Activated naive CD4-positive, alpha-beta T cell treated with anti-CD3 and anti-CD28 coated beads for 36 hours (primary cell): ENCODE data around the gene RNF213. TPM values are rescaled to one million over a fixed set of nuclear protein-coding genes. Genes with fewer than 3 reads are reported as not detected.
"Not testable (repeated sequence)": the region's sequence is repeated elsewhere in the genome, so short reads cannot be mapped to it uniquely, and the experiment has no call there.

Source experiments
- CTCF ChIA-PET: fragments of 350-600 bp; sonication (Branson Sonifier 250); formaldehyde crosslinking; loops from one replicate; lab custom pipeline; 2021; ENCODE audit warnings: antibody characterized with exemption; lab: Charles Lee
- DNase-seq: peaks from one replicate; pipeline ENCODE4 v3.0.0-alpha.2; 2020
- H3K27ac Mint-ChIP-seq: one replicate; pipeline ENCODE4 v1.8.0; 2021; ENCODE audit warnings: mild to moderate bottlenecking, mixed read lengths
- H3K27me3 Mint-ChIP-seq: one replicate; pipeline ENCODE4 v1.8.0; 2021; ENCODE audit warnings: low read depth, mixed read lengths
- H3K36me3 Mint-ChIP-seq: one replicate; pipeline ENCODE4 v1.8.0; 2021; ENCODE audit warnings: low read depth, mixed read lengths
- H3K4me1 Mint-ChIP-seq: one replicate; pipeline ENCODE4 v1.8.0; 2021; ENCODE audit warnings: low read depth, mixed read lengths
- H3K4me3 Mint-ChIP-seq: one replicate; pipeline ENCODE4 v1.8.0; 2021; ENCODE audit warnings: mild to moderate bottlenecking, moderate library complexity, mixed read lengths
- H3K9me3 Mint-ChIP-seq: one replicate; pipeline ENCODE4 v1.8.0; 2021; ENCODE audit warnings: mixed read lengths
- intact Hi-C: fragments of 100-400 bp; cut with micrococcal nuclease; formaldehyde crosslinking; loops from one replicate; pipeline ENCODE4 v1.15.1; 2023
- total RNA-seq, 2 experiments: library from RNA; stranded (reverse); gene quantifications; one replicate each; pipeline ENCODE4 v1.2.3, GENCODE V29; 2021

RNF213 gene
- total RNA-seq, 2 experiments from 2014 or later, result 234 to 250 TPM

GRCh38 chr17:80406146-80406545, 145.5 kb downstream of the RNF213 start:
- no peak for DNase-seq
- H3K4me3 Mint-ChIP-seq, result no peak overlapping the region
- H3K36me3 Mint-ChIP-seq, result no peaks in the 10 kb centered on the region
- intact Hi-C loops, result no loop called here
- no peaks in the 10 kb centered on the region for H3K9me3 Mint-ChIP-seq
- peaks cover 3% of the 10 kb centered on the region for H3K4me1 Mint-ChIP-seq
- CTCF ChIA-PET, result no interaction called here
- peaks cover 3% of the 10 kb centered on the region for H3K27me3 Mint-ChIP-seq
- no peak overlapping the region for H3K27ac Mint-ChIP-seq

- H3K27me3 Mint-ChIP-seq, DNase-seq, H3K4me1 Mint-ChIP-seq, H3K36me3 Mint-ChIP-seq, intact Hi-C loops, H3K27ac Mint-ChIP-seq, CTCF ChIA-PET, H3K9me3 Mint-ChIP-seq, H3K4me3 Mint-ChIP-seq: not testable (repeated sequence)
These were observed 147.3 kb downstream of the RNF213 start for GRCh38 chr17:80407917-80408316.

GRCh38 chr17:80408872-80409271, 148.2 kb downstream of the RNF213 start:
- intact Hi-C loops, result no loop called here
- no peak overlapping the region for H3K4me3 Mint-ChIP-seq
- peaks cover 7% of the 10 kb centered on the region for H3K27me3 Mint-ChIP-seq
- H3K9me3 Mint-ChIP-seq, result no peaks in the 10 kb centered on the region
- DNase-seq, result peak; percentile 37
- H3K27ac Mint-ChIP-seq, result no peak overlapping the region
- CTCF ChIA-PET, result interaction anchor here (0.6 kb wide), 1 partner anchor 18 kb away, joined by 3 read pairs; no protein-coding TSS in a partner anchor
- H3K36me3 Mint-ChIP-seq, result no peaks in the 10 kb centered on the region
- H3K4me1 Mint-ChIP-seq, result peaks cover 3% of the 10 kb centered on the region

- H3K4me3 Mint-ChIP-seq, result no peak overlapping the region
- CTCF ChIA-PET, result interaction anchor here (0.6 kb wide), 1 partner anchor 17 kb away, joined by 3 read pairs; no protein-coding TSS in a partner anchor
- H3K36me3 Mint-ChIP-seq, result no peaks in the 10 kb centered on the region
- peaks cover 10% of the 10 kb centered on the region for H3K4me1 Mint-ChIP-seq
- intact Hi-C loops, result no loop called here
- H3K27ac Mint-ChIP-seq, result no peak overlapping the region
- DNase-seq, result no peak
- H3K9me3 Mint-ChIP-seq, result no peaks in the 10 kb centered on the region
- peaks cover 11% of the 10 kb centered on the region for H3K27me3 Mint-ChIP-seq
These were observed 149.0 kb downstream of the RNF213 start for GRCh38 chr17:80409626-80410025.

GRCh38 chr17:80410441-80411087, 149.9 kb downstream of the RNF213 start:
- H3K9me3 Mint-ChIP-seq, intact Hi-C loops, H3K36me3 Mint-ChIP-seq, H3K4me3 Mint-ChIP-seq, DNase-seq, H3K27ac Mint-ChIP-seq, CTCF ChIA-PET: not testable (repeated sequence)
- peaks cover 10% of the 10 kb centered on the region for H3K4me1 Mint-ChIP-seq
- H3K27me3 Mint-ChIP-seq, result peaks cover 11% of the 10 kb centered on the region

GRCh38 chr17:80413771-80414507, 153.3 kb downstream of the RNF213 start:
- Mint-ChIP-seq H3K27ac (no peak overlapping the region), H3K4me3 (peak overlapping the region; percentile 83), H3K4me1 (peaks cover 22% of the 10 kb centered on the region), H3K9me3 (no peaks in the 10 kb centered on the region), H3K36me3 (peaks cover 1% of the 10 kb centered on the region), H3K27me3 (peaks cover 11% of the 10 kb centered on the region)
- intact Hi-C loops, result loop anchor here (2.0 kb wide), 1 partner anchor 217 kb away; no protein-coding TSS in a partner anchor
- CTCF ChIA-PET, result interaction anchor here (0.7 to 1.1 kb wide), 2 partner anchors 13 to 556 kb away, joined by 3 to 5 read pairs; no protein-coding TSS in a partner anchor
- DNase-seq, result no peak

- H3K9me3 Mint-ChIP-seq, result no peaks in the 10 kb centered on the region
- peaks cover 1% of the 10 kb centered on the region for H3K36me3 Mint-ChIP-seq
- DNase-seq, result no peak
- intact Hi-C loops, result loop anchor here (2.0 kb wide), 1 partner anchor 218 kb away; no protein-coding TSS in a partner anchor
- CTCF ChIA-PET, result interaction anchor here (0.7 to 1.1 kb wide), 2 partner anchors 12 to 556 kb away, joined by 3 to 5 read pairs; no protein-coding TSS in a partner anchor
- peaks cover 20% of the 10 kb centered on the region for H3K4me1 Mint-ChIP-seq
- H3K4me3 Mint-ChIP-seq, result peak overlapping the region; percentile 83
- H3K27me3 Mint-ChIP-seq, result peaks cover 11% of the 10 kb centered on the region
- no peak overlapping the region for H3K27ac Mint-ChIP-seq
These were observed 153.8 kb downstream of the RNF213 start for GRCh38 chr17:80414508-80414802.

- peak within 1 kb of the TSS; percentile 83 for H3K4me3 Mint-ChIP-seq
- intact Hi-C loops, result loop anchor here (1.0 to 2.0 kb wide), 2 partner anchors 39 to 218 kb away; no protein-coding TSS in a partner anchor
These were observed 154.4 kb downstream of the RNF213 start, which contains the start of gene ENDOV for GRCh38 chr17:80414803-80415625. Gene ENDOV (plus strand): TSS chr17:80415167. CDS start chr17:80415195, 28 bp downstream.

GRCh38 chr17:80415626-80416137, 155.0 kb downstream of the RNF213 start:
- no peaks in the 10 kb centered on the region for H3K9me3 Mint-ChIP-seq
- H3K4me1 Mint-ChIP-seq, result peaks cover 20% of the 10 kb centered on the region
- intact Hi-C loops, result loop anchor here (1.0 to 2.0 kb wide), 2 partner anchors 39 to 219 kb away; no protein-coding TSS in a partner anchor
- H3K4me3 Mint-ChIP-seq, result peak overlapping the region; percentile 83
- H3K27me3 Mint-ChIP-seq, result peaks cover 9% of the 10 kb centered on the region
- H3K27ac Mint-ChIP-seq, result no peak overlapping the region
- CTCF ChIA-PET, result interaction anchor here (0.6 to 1.1 kb wide), 4 partner anchors 9 to 563 kb away, joined by 4 to 5 read pairs (median 4); no protein-coding TSS in a partner anchor
- DNase-seq, result no peak
- H3K36me3 Mint-ChIP-seq, result peaks cover 1% of the 10 kb centered on the region

More at GRCh38 chr17:80414803-80415625, 154.4 kb downstream of the RNF213 start, which contains the start of gene ENDOV:
- DNase-seq, result peak; percentile 93
- Mint-ChIP-seq H3K4me1 (peaks cover 20% of the 10 kb centered on the region), H3K27ac (no peak within 1 kb of the TSS), H3K9me3 (no peaks in the 10 kb centered on the region), H3K36me3 (peaks cover 1% of the 10 kb centered on the region), H3K27me3 (peaks cover 9% of the 10 kb centered on the region)
- CTCF ChIA-PET, result interaction anchor here (0.6 to 1.1 kb wide), 5 partner anchors 12 to 563 kb away, joined by 3 to 5 read pairs (median 4); no protein-coding TSS in a partner anchor

- Mint-ChIP-seq H3K36me3 (peaks cover 1% of the 10 kb centered on the region), H3K27me3 (peaks cover 9% of the 10 kb centered on the region), H3K4me3 (peak overlapping the region; percentile 83), H3K27ac (no peak overlapping the region), H3K9me3 (no peaks in the 10 kb centered on the region), H3K4me1 (peaks cover 20% of the 10 kb centered on the region)
- intact Hi-C loops, result no loop called here
- DNase-seq, result no peak
- CTCF ChIA-PET, result interaction anchor here (0.9 to 1.1 kb wide), 2 partner anchors 8 to 11 kb away, joined by 4 to 5 read pairs; no protein-coding TSS in a partner anchor
These were observed 155.7 kb downstream of the RNF213 start for GRCh38 chr17:80416260-80416939.

GRCh38 chr17:80416940-80417293, 156.3 kb downstream of the RNF213 start:
- H3K27me3 Mint-ChIP-seq, result peaks cover 7% of the 10 kb centered on the region
- intact Hi-C loops, result no loop called here
- peaks cover 1% of the 10 kb centered on the region for H3K36me3 Mint-ChIP-seq
- H3K9me3 Mint-ChIP-seq, result no peaks in the 10 kb centered on the region
- no peak for DNase-seq
- H3K27ac Mint-ChIP-seq, result no peak overlapping the region
- CTCF ChIA-PET, result no interaction called here
- H3K4me1 Mint-ChIP-seq, result peaks cover 20% of the 10 kb centered on the region
- peak overlapping the region; percentile 83 for H3K4me3 Mint-ChIP-seq
